Right lung (tissue), 5 donors: ENCODE data around the gene TBC1D4. TPM values are rescaled to one million over a fixed set of nuclear protein-coding genes. Genes with fewer than 3 reads are reported as not detected.
A peak's percentile ranks its signal among the peaks of the same experiment; 100 is the strongest.

Experiments used
- DNase-seq, 2 donors: peaks; one replicate each; pipeline ENCODE4 v3.0.0-alpha.2; 2013
- polyA plus RNA-seq, 5 donors: library from polyadenylated mRNA; unstranded; fragments of 120-200 nt; gene quantifications; one replicate each; pipeline versions ENCODE4 v1.2.1 to v1.2.3, GENCODE V29; 2013; ENCODE audit warnings: inconsistent platforms in 1 of 5, low replicate concordance in 1 of 5; ENCODE audit not compliant: insufficient read length in 5 of 5, insufficient read depth in 1 of 5

Gene TBC1D4
- polyA plus RNA-seq, 5 donors, result 20.8 to 33.3 (median 29.8) TPM

DNA sequence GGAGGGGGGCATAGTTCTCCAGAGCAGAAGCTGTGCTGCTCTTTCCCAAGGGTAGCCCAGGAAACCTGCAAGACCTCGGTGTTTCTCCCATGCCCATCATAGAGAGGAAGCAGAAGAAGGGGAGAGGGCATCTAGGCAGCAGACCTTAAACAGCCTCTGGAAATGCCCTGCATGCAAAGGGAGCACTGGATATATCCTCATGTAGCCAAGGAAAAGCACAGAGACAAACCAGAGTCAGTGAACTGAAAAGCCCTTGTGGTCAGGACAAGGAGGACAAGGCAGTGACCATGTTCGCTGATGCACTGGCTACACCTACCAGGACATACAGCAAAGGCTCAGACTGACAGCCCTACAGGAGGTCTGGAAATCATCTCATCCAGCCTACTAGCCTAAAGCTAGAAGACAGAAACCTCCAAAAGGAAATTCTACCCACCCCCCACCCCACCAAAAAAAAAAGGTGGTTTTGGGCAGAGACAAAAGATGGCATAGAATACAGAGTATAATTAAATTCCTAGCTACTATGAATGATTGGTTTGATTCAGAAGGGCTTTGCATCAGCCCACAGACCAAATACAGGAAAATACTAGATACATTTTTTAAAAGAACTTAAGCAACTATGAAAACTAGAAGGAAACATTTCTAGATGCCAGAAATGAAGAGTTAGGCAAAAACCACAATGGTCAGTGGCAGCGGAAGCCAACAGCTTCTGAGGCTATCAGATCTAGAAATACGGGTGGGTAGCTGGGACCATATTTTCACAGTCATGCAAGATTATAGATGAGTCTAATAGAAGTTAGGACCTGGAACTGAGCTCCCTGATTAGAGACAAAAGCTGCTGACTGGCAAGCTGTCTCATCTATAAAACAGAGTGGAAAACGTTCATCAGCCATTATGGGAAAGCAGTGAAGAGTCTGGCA lies 4.4 kb upstream of the TBC1D4 start:
- no peak for DNase-seq

DNA sequence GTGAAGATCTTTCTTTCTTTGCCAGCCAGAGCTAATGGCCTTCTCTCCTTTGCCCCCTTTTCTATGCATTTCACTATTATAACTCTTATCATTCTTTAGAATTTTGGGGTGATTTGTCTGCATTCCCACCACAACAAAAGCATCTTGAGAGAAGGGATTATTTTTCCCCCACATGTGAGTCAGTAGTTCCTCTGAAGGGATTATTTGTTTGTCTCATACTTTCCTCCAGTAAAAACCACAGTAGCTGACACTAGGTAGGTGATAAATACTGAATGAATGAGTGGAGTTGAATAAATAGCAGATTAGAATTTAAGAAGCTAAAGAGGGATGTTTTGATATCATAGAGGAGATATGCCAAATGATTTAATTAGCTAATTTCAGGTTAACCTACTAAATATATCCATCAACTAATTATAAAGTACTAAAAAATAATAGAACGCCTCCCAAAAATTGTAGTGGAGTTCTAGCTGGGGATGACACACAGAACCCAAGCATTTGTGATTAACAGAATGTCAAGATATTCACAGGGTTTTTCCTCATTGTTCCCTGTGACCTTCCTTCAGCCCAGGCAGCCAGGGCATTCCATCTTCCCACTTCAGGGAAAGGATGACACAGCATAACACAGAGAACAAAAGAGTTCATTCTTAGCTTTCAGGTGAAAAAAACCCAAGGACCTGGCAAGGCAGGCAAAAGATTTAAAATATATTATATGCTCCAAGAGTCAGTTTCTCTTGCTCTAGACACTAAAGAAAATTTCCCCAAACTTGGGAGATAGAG lies 3.5 kb upstream of the TBC1D4 start:
- no peak for DNase-seq

DNA sequence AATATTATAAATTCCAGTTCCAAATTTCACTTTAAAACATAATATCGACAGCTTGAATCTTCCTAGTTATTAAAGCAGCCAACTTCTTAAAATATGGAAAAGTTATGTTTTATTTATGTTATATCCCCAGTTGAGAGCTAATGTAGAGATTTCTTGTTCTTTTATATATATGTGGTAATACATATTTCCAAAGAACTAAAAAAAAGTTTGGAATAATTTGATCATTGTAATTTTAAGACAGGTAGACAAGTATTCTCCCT lies 781 bp upstream of the TBC1D4 start:
- no peak for DNase-seq

DNA sequence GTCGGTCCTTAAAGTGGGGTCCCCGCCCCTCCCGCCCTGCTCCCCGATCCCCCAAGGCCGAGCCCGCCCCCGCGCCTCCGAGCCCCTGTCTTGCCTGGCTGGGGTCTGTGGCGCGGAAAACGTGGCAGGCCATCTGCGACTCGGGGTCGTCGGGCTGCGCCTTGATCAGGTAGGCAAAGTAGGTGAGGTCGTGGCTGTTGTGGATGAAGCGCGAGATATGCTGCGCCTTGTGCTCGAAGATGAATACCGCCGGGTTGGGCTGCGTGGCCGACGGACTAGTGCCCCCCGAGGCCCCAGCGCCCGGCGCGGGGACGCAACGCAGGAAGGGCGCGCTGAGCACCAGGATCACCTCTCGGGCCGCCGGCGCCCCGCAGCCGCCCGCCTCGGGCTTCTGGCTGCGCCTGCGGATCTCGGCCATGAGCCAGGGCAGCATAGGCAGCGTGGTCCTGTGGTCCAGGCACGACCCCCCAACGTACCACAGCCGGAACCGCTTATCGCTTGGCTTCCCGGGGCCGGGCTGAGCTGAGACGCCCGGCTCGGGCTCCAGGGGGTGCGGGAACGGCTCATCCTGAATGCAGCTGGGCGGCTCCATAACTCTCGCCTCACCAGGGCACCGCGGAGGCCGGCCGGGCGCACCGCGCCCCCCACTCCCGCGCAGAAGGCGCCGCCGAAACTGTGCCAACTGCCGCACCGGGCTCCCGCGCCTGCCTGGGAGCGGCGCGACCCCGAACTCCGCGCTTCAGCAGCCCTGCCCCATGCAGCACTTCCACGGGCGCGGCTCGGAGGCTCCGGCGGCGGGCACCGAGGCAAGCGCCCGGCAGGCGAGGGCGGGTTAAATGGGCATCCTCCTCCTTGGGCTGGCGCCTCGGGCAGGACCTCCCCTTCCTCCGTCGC lies 546 bp downstream of the TBC1D4 start:
- peak in 1 of 2 donors; percentile 49 for DNase-seq

DNA sequence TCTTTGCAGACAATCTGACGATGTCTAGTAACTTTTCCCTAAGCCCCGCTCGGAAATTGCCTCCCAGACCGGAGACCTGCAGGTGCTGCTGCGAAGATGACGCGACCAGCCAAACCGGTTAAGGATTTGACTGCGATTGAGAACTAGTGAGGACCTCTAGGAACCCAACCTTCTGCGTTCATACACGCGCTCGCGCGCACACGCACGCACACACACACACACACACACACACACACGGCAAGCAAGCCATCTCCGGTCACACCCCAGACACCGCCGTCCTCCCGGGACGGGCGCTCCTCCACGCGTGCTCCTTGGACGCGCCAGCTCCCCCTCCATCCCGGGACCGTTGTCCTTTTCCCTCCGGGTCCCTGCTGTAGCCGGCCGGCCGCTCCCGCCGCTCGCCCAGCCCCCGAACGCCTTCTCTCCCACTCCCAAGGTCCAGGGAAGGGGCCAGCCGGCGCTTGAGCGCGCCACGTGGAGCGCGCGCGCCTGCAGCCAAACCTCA lies 1.2 kb downstream of the TBC1D4 start:
- peak; percentile 62 to 66 for DNase-seq

DNA sequence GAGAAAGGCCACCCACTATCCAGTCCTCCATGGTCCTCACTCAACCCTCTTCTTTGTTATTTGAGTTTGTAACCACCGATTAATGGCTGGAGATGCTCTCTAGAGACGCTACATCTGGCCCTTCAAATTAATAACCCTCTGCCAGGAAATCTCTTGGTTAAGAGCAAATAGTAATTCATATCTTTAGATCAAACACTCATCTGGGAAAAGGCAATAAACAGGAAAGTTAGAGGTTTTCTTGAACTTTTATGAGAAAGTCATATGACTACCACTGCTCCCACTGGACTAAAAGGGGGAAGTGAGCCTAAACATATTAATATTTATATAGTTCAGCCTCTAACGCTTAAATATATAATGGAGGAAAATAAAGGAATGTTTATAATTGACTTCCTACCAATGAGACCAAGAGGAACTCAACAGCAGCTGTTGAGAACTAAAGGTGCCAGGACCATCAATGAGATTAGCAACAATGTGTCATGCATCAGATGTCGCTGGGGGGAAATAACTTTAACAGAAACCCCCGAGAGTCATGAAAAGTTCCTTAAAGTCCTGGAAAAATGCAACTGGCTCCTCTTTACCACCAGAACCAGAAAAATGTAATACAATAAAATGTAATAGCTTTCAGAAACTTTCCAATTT lies 2.7 kb downstream of the TBC1D4 start:
- no peak for DNase-seq

DNA sequence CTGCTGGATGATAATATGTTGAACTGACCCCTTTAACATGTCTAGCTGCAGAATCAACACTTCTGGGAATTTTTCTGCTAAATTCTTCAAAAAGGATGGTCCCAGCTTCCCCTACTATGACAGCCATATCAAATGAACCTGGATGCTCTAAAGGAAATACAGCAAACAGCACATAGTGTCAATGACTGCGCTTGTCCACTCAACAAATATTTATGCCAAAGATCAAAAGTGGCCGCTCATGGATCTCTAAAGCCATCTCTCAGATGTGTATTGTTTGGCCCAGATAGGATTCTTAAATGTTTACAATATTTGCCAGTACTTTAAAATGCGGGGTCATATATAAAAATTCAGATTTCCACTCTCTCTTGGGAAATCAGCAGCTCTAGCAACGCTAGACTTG lies 3.3 kb downstream of the TBC1D4 start:
- DNase-seq, result no peak

DNA sequence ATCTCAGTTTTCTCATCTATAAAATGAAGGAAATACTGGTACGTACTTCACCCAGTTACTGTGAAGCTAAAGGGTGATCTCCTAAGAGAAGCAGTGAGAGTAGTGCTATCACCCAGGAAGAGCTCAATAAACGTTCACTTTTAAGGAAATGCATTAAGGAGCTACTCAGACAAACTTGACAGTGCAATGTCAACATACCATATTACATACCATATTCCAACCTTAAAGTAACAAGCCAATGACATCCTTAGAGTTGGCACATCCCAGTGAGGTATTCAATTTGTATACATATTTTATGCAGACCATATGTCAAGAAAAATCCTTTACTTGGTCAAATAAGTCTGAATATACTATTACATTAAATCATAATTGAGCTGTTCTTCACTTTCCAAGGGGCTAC lies 7.0 kb downstream of the TBC1D4 start:
- no peak for DNase-seq

DNA sequence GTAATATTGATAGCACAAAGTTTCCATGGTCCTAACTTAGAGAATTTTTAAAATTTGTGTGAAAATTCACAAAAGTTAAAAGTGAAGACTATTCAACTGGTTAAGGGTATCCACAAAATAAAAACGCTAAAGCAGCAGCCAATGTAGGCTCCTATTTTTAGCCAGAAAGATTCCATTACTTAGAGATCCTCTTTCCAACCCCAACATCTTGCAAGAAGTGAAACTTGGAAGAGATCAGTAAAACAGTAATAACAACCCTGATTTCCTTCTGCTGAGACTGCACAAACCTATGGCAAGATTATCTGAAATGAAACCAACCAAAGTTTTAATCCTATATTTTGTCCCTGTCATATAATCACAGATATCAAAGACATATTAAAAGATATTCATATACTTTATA lies 8.5 kb downstream of the TBC1D4 start:
- DNase-seq, result no peak

DNA sequence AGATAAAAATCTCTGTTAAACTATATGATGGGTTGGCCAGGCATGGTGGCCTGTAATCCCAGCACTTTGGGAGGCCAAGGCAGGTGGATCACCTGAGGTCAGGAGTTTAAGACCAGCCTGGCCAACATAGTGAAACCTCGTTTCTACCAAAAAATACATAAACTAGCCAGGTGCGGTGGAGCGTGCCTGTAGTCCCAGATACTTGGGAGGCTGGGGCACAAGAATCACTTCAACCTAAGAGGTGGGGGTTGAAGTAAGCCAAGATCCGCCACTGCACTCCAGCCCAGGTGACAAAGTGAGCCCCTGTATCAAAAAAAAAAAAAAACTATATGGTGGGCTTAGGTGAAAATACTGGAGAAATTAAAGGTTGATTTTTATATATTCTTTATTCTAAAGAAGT lies 11.3 kb downstream of the TBC1D4 start:
- DNase-seq, result no peak

DNA sequence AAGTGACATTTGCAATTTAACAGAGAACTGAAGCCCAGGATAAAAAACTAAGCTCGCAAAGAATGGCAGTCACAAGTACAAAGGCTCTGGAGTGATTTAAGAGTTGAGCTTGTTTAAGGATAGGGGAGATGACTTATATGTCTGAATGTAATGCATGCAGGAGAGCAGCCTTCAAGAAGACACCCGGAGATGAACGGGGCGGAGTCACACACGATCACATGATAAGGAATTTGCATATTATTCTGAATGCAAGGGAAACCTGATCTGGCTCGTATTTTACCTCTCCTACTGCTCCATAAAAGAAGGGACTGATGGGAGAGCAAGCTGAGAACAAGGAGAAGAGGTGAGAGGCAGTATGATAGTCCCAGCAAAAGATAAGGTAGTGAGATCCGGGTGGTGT lies 12.9 kb downstream of the TBC1D4 start:
- no peak for DNase-seq

DNA sequence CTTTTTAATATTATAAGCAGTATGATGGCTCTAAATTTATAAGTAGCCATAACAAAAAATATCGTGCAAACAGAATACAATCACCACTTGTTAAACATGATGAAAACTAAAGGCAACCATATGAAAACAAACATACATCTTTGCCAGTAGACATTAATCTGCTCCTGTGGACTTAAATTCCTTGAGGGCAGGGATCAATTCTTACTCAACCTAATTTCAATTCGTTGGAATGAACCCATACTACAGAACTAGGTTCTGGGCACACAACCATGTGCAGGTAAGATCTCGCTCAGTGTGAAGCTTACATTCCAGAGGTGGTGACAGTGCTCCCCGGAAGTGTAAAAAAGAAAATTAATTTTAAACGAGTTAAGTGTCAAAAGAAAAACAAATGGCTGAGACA lies 13.4 kb downstream of the TBC1D4 start:
- no peak for DNase-seq

DNA sequence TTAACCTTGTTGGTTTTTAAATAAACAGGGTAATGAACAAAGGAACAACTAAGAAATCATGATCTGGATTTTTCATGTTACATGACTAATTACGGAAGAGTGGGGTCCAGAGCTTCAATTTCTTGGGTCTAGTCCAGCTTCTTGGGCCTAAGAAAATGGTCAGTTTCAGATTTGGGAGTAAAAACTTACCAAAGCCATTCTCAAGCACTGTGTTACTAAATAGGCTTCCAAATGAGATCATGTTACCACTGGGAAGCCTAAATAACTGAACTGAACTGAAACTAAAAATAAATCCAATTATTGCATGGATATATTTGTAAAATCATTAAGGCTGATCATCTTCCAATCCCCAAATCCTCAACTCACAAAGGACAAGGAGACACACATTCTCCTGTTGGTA lies 13.9 kb downstream of the TBC1D4 start:
- DNase-seq, result no peak

DNA sequence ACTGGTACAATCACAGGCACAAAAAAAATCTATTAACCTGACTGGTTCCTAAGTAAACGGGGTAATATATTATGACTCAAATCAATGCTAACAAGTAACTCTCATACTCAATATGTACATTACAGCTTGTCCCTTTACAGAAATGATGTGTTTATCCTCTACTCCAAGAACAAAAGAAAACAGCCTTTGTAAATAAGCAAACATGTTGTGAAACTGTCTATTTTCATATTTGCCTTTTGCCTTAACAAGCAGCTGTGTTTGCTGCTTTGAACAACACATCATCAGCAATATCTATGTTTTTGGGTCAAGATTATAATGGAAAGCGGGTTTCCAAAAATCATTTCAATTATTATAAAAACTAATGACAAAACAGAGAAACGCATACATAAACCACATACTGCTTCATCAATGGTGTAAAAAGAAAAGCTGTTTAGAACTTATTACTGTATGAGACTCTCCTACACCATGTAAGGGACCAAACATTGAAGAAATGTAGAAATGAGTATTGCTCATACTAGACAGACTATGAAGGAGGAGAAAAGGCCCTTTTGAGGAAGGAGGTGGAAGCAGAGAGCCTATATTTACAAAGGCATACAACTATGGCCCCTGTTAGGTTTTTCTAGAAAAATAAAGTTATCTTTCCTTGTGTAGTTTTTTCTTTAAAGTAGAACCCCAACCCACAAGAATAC lies 14.8 kb downstream of the TBC1D4 start:
- no peak for DNase-seq

DNA sequence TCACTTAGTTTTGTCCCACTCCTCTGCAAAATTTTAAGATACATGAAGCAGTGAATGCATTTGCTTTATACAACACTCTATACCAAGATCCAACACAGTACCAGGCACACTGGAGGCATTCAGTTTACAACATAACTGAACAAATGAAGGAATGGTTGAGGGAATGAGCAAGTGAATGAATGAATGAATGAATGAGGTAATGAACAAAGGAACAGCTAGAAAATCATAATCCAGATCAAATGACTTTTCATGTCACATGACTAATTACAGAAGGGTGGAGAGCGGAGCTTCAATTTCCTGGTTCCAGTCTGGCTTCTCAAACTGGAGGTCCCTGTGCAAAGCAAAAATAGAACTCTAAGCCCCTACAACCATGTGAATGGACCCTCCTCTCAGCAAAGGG lies 16.7 kb downstream of the TBC1D4 start:
- no peak for DNase-seq

DNA sequence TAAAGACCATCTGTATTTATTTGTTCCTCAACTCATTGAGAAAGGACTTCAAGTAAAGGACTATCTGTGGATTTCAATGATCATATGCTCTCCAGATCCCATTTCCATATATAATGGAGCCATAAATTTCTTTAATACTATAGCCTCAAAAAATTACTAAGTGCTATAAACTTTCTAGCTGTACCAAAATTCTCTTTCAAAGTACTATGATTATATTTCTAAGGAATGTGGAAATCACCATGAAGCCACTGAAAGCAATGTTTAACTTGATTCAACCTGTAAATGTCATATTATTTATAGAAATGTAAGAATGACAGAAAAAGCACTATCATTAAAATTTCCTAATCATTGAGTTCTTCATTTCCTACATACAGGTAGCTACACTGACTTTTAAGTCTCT lies 20.7 kb downstream of the TBC1D4 start:
- DNase-seq, result no peak

DNA sequence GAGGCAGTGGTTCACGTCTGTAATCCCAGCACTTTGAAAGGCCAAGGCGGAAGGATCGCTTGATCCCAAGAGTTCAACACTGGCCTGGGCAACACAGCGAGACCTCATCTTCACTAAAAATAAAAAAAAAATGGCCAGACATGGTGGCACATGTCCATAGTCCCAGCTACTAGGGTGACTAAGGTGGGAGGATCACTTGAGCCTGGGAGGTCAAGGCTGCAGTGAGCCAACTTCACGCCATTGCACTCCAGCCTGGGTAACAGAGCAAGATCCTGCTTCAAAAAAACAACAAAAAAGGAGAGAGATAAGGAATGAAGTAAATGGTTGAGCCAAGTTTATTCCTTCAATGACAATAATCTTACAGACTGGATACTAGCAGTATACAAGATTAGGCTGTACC lies 21.3 kb downstream of the TBC1D4 start:
- DNase-seq, result no peak

DNA sequence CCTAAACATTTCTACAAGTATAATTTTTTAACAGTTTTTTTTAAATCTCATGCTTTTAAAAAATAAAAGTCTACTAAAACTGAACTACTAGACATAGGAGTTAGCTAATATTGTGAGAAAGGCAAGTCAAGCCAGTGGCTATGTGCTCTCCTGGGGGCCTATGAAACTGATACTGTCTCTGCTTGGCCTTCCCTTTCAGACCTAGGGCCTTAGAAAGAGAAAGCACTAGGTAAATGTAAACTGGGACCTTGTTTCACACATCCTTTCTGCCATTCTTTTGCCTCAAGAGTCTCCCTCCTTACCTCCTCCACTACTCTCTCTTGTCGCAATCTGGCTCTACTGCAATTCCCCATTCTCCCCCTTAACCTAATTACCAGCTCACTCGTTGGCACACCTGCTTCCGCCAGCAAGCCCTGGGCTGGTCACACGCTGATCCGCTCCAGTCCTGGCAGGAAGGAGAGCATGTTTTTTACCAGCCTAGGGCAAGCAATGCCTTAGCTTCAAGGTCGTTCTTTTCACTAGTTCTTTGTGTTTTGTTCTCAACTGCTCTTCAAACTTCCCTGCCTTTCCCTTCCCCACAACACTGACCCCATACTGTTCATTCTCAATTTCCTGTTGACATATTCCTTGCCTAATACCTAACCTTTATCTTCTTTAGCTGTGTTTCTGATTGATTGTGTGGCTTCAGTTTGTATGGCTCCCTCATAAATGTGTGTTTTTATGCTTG lies 23.1 kb downstream of the TBC1D4 start:
- no peak for DNase-seq

DNA sequence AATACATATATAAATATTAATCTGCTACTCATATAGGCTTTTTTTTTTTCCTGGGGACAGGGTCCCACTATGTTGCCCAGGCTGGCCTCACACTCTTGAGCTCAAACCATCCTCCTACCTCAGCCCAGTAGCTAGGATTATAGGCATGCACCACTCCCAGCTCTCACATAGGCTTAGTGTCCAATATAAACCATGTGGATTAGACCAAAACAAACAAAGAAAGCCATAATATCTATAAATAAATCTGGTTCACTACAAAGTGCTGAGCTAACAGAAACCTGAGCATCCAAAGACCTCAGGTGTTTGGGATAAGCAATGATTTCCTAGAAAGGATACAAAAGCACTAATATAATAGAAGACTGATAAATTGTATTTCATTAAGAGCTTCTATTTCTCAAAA lies 26.0 kb downstream of the TBC1D4 start:
- DNase-seq, result no peak

DNA sequence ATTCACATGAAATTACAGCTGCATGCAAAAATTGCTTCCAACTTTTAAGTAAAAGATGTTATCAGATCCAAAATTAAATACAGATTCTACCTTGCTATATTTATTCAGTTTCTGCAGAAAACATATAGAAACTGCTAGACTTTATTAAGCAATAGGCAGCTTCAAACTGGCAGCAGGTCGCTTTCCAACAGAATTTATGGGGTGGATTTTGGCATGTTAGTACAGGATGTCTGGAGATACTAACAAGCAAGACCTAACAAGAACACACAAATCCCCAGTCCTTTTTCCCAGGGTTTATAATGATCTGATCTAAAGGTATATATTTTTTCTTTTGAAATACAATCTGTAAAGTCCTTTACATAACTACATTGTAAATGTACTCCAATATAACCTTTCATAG lies 27.5 kb downstream of the TBC1D4 start:
- no peak for DNase-seq
